Stimulated activated naive CD4-positive, alpha-beta T cell (primary cell): Measurements from ENCODE around the gene DNAH10.

Experiments used
- DNase-seq, 6 experiments: peaks; one replicate each; lab custom pipeline; 2025; lab: John Stamatoyannopoulos, UW

The DNAH10 gene

GRCh38 chr12:123971770-123972456, 209.8 kb downstream of the DNAH10 start:
- DNase-seq = peak; percentile 25 to 65 (median 38)

GRCh38 chr12:123972457-123973401, 210.6 kb downstream of the DNAH10 start, which contains the start of the genes CCDC92 and ZNF664:
Gene CCDC92, minus strand, starts transcription at chr12:123972831. Its CDS starts 28,526 bp downstream, at chr12:123944305.
Gene ZNF664, plus strand, starts transcription at chr12:123973215. Its CDS starts 38,930 bp downstream, at chr12:124012145.
- peak; percentile 86 to 95 (median 92) for DNase-seq

GRCh38 chr12:123973552-123974341, 211.6 kb downstream of the DNAH10 start:
- DNase-seq = peak in 3 of 6 experiments; percentile 9 to 45 (median 27)

- no peak for DNase-seq
Observed at GRCh38 chr12:123976227-123976826, 214.2 kb downstream of the DNAH10 start.

- DNase-seq = no peak
Observed at GRCh38 chr12:123979566-123979965, 217.5 kb downstream of the DNAH10 start.

- DNase-seq = no peak
Observed at GRCh38 chr12:123982269-123982668, 220.2 kb downstream of the DNAH10 start.

- peak in 5 of 6 experiments; percentile 28 to 64 (median 29) for DNase-seq
Observed at GRCh38 chr12:123983822-123984485, 221.9 kb downstream of the DNAH10 start.

- DNase-seq = no peak
Observed at GRCh38 chr12:123984903-123985302, 222.8 kb downstream of the DNAH10 start.
